Astrocyte (in vitro differentiated cells and primary cell): Measurements from ENCODE around the gene LGR6.

Experiments used
- EZH2 ChIP-seq: IDR thresholded peaks from 2 replicates; pipeline ENCODE4 v1.6.1; 2012; ENCODE audit warnings: mild to moderate bottlenecking, low read length, inconsistent platforms; ENCODE audit not compliant: insufficient read depth
- TF ChIP-seq, protein P1 (sequence below): IDR thresholded peaks from 2 replicates; pipeline ENCODE4 v1.5.1; 2011; ENCODE audit warnings: low read depth, mild to moderate bottlenecking, inconsistent platforms, low read length, moderate library complexity; ENCODE audit not compliant: insufficient read depth

- TF ChIP-seq, protein P1, sequence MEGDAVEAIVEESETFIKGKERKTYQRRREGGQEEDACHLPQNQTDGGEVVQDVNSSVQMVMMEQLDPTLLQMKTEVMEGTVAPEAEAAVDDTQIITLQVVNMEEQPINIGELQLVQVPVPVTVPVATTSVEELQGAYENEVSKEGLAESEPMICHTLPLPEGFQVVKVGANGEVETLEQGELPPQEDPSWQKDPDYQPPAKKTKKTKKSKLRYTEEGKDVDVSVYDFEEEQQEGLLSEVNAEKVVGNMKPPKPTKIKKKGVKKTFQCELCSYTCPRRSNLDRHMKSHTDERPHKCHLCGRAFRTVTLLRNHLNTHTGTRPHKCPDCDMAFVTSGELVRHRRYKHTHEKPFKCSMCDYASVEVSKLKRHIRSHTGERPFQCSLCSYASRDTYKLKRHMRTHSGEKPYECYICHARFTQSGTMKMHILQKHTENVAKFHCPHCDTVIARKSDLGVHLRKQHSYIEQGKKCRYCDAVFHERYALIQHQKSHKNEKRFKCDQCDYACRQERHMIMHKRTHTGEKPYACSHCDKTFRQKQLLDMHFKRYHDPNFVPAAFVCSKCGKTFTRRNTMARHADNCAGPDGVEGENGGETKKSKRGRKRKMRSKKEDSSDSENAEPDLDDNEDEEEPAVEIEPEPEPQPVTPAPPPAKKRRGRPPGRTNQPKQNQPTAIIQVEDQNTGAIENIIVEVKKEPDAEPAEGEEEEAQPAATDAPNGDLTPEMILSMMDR = no peak
- no peak for TF ChIP-seq EZH2
Measured at GRCh38 chr1:202210385-202210784, 16.8 kb downstream of the LGR6 start.
